Calu3 (cell line): ENCODE measurements around the gene GOLGA6C. TPM values are rescaled to one million over a fixed set of nuclear protein-coding genes. Genes with fewer than 3 reads are reported as not detected.

Source experiments
- BruUV-seq: library from RNA; stranded (reverse); fragments of 400-500 nt; replicated peaks from 2 replicates; lab custom pipeline; 2021; lab: Mats Ljungman, UMichigan
- CTCF ChIA-PET: fragments of 300-600 bp; sonication (Branson Sonifier 250); formaldehyde crosslinking; loops from one replicate; lab custom pipeline; 2022; ENCODE audit warnings: antibody characterized with exemption; lab: Charles Lee
- DNase-seq: peaks from one replicate; pipeline ENCODE4 v3.0.0; 2022
- H3K27ac Mint-ChIP-seq: one replicate; pipeline ENCODE4 v1.8.0; 2022; ENCODE audit warnings: mixed read lengths; ENCODE audit not compliant: unreplicated experiment
- H3K27me3 Mint-ChIP-seq: one replicate; pipeline ENCODE4 v1.8.0; 2022; ENCODE audit warnings: mixed read lengths; ENCODE audit not compliant: unreplicated experiment
- H3K36me3 Mint-ChIP-seq: one replicate; pipeline ENCODE4 v1.8.0; 2022; ENCODE audit warnings: mild to moderate bottlenecking, moderate library complexity, mixed read lengths; ENCODE audit not compliant: insufficient read depth, unreplicated experiment
- H3K4me1 Mint-ChIP-seq: one replicate; pipeline ENCODE4 v1.8.0; 2022; ENCODE audit warnings: mild to moderate bottlenecking, low read depth, mixed read lengths; ENCODE audit not compliant: unreplicated experiment
- H3K4me3 Mint-ChIP-seq: one replicate; pipeline ENCODE4 v1.8.0; 2022; ENCODE audit warnings: mild to moderate bottlenecking, low read depth, moderate library complexity, mixed read lengths; ENCODE audit not compliant: unreplicated experiment
- H3K9me3 Mint-ChIP-seq: one replicate; pipeline ENCODE4 v1.8.0; 2022; ENCODE audit warnings: low read depth, mixed read lengths; ENCODE audit not compliant: unreplicated experiment
- intact Hi-C: fragments of 100-400 bp; cut with micrococcal nuclease; formaldehyde crosslinking; loops from one replicate; pipeline ENCODE4 v1.10.0; 2022; ENCODE audit not compliant: unreplicated experiment
- total RNA-seq: library from RNA; stranded (reverse); gene quantifications from 2 replicates; pipeline ENCODE4 v1.2.3, GENCODE V29; 2022
- TF ChIP-seq, protein P1 (sequence below): fragments of 200-600 bp; IDR thresholded peaks from one replicate; pipeline ENCODE4 v1.8.0; 2022; ENCODE audit warnings: antibody characterized with exemption; ENCODE audit not compliant: unreplicated experiment

The GOLGA6C gene
- total RNA-seq, 1 experiment from 2014 or later: not detected

DNA sequence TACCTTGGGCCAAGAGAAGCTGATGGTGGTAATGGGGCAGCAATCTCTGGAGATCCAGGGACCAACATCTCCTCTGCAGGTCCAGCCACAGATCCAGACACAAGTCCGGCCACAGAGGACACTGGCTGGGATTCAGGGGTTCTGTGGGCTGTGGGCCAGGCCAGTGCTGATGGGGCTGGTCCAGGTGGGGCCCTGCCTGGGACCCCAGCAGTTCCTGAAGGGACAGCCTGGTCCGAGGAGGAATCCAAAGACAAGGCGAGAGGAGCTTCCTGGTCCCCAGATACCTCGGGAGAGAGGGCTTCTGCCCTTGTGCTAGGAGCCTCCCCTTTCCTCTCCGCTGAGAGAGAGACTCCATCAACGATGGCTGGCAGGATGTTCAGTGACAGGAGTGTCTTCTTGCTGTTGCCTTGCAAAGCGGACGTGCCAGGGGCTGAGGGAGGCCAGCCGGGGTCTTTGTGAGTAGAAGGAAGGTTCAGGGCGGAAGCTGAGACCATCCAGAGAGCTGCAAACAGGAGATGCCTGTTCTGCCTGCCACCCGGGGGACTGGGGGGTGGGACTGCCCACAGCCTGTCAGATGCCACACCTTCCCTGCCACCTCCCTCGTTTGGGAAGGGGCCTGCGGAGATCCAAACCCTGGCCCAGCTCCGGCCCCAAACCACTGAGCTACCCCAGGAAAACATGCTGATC lies 24.5 kb upstream of the GOLGA6C start:
- intact Hi-C loops: loop anchor here (10.0 kb wide), 1 partner anchor 71 kb away; no protein-coding TSS in a partner anchor
- H3K4me3 Mint-ChIP-seq: no peak overlapping the region
- CTCF ChIA-PET: no interaction called here
- TF ChIP-seq, protein P1, sequence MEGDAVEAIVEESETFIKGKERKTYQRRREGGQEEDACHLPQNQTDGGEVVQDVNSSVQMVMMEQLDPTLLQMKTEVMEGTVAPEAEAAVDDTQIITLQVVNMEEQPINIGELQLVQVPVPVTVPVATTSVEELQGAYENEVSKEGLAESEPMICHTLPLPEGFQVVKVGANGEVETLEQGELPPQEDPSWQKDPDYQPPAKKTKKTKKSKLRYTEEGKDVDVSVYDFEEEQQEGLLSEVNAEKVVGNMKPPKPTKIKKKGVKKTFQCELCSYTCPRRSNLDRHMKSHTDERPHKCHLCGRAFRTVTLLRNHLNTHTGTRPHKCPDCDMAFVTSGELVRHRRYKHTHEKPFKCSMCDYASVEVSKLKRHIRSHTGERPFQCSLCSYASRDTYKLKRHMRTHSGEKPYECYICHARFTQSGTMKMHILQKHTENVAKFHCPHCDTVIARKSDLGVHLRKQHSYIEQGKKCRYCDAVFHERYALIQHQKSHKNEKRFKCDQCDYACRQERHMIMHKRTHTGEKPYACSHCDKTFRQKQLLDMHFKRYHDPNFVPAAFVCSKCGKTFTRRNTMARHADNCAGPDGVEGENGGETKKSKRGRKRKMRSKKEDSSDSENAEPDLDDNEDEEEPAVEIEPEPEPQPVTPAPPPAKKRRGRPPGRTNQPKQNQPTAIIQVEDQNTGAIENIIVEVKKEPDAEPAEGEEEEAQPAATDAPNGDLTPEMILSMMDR: no peak
- H3K27ac Mint-ChIP-seq: no peak overlapping the region
- H3K27me3 Mint-ChIP-seq: peaks cover 67% of the 10 kb centered on the region
- H3K9me3 Mint-ChIP-seq: no peaks in the 10 kb centered on the region
- DNase-seq: no peak
- BruUV-seq: no TSS peak
- peaks cover 5% of the 10 kb centered on the region for H3K36me3 Mint-ChIP-seq
- no peaks in the 10 kb centered on the region for H3K4me1 Mint-ChIP-seq

DNA sequence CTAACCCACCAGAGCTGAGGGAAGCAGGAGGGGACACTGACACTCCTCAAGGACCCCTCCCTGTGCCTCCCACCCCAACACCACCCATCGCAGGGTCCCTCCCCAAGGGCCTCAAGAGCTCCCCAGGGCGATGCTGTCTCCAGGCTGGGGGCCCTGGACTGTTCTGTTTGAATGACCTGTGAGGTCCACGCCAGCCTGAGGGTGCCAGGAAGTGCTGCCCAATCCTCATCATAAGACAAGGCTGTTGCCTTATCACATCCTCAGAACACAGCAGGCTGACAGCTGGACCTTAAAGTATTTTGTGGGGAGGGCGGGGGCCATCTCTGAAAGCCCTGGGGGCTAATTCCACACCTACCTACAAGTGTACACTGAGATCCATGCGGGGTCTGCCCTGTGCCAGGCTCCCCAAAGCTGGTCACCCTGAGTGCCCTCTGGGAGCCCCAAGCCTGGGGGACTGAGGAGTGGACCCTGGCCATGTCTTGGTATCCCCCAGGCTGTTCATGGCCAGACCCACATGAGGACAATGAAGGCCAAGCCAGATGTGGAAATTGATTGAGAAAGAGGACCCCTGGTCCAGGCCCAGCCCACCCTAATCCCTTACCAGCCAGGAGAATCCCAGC lies 23.8 kb upstream of the GOLGA6C start:
- H3K4me1 Mint-ChIP-seq: no peaks in the 10 kb centered on the region
- intact Hi-C loops: loop anchor here (10.0 kb wide), 1 partner anchor 70 kb away; no protein-coding TSS in a partner anchor
- no peak overlapping the region for H3K27ac Mint-ChIP-seq
- no TSS peak for BruUV-seq
- CTCF ChIA-PET: no interaction called here
- no peaks in the 10 kb centered on the region for H3K9me3 Mint-ChIP-seq
- DNase-seq: no peak
- peaks cover 5% of the 10 kb centered on the region for H3K36me3 Mint-ChIP-seq
- TF ChIP-seq, protein P1: no peak
- H3K4me3 Mint-ChIP-seq: no peak overlapping the region
- H3K27me3 Mint-ChIP-seq: peaks cover 72% of the 10 kb centered on the region

DNA sequence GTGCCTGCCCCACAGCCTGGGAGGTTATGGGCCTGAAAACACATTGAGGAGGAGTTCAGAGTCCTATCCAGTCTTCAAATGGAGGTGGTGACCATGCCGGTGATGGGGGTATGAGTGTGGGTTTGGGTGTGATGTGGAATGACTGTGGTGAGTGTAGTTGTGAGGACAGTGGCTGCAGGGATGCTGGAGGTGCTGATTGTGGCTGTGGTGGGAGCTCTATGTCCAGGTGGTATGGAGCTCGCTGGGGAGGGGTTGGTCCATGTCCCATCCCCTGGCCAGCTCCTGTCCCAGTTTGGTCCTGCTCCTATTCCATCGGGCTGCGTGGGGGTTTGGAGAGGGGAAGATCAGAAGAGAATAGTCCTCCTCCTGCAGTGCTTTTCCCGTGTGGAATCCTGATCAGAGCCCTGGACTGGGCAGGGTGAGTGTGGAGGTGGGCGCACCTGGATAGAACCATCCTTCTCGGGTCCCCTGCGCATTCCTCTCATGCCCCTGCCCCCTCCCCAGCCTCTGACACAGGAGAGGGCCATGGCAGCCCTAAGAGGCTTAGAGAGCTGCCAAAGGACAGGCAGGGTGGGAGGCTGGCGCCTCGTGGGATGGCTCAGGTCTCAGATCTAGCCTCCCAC lies 23.0 kb upstream of the GOLGA6C start:
- Mint-ChIP-seq H3K4me1 (no peaks in the 10 kb centered on the region), H3K36me3 (peaks cover 5% of the 10 kb centered on the region), H3K9me3 (no peaks in the 10 kb centered on the region), H3K27ac (no peak overlapping the region), H3K27me3 (peaks cover 81% of the 10 kb centered on the region), H3K4me3 (no peak overlapping the region)
- intact Hi-C loops: loop anchor here (10.0 kb wide), 1 partner anchor 70 kb away; no protein-coding TSS in a partner anchor
- CTCF ChIA-PET: no interaction called here
- BruUV-seq: no TSS peak
- DNase-seq: no peak
- TF ChIP-seq, protein P1: no peak

DNA sequence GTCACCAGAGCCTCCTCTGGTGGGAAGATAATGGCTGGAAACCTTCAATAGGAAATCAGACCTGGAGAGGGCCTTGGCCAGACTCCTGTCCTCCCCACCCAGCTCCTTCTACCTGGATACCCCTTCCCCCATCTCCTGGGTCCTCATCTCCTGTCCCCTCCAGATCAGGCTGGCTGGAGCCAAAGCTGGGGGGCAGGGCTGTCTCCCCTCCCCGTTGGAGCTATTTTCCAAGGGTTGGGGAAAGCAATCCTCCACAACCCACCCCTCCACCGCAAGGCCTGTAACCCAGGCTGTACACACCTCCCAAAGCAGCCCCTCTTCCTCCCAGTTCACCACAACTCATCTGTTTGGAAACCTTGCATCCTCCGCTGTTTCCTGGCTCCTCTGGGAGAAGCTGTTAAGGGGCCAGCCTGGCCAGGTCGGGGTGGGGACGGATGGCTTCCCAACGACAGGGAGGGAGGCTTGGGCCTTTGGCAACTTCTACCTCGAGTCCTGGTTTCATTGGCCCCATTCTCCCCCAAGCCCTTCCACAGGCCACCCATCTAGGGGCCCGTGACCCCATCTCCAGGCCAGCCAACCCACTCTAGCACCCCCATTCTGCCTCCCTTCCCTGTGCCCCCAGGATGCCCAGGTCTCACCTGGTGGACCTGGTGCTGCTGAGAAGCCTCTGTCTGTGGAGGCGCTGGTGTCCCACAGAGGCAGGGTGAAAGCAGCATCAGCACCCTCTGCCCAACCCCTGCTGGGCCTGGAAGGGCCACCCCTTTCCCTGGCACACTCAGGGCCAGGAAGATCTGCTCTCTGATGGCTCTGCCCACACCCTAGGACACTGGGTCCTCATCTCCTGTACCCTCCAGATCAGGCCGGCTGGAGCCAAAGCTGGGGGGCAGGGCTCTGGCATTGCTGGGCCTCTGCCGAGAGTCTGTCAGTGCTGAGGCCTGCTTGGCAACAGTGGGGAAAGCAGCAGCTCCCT lies 22.1 kb upstream of the GOLGA6C start:
- H3K4me3 Mint-ChIP-seq: no peak overlapping the region
- peaks cover 5% of the 10 kb centered on the region for H3K36me3 Mint-ChIP-seq
- BruUV-seq: no TSS peak
- H3K27me3 Mint-ChIP-seq: peaks cover 87% of the 10 kb centered on the region
- TF ChIP-seq, protein P1: no peak
- no peaks in the 10 kb centered on the region for H3K4me1 Mint-ChIP-seq
- intact Hi-C loops: loop anchor here (10.0 kb wide), 1 partner anchor 69 kb away; no protein-coding TSS in a partner anchor
- no peaks in the 10 kb centered on the region for H3K9me3 Mint-ChIP-seq
- H3K27ac Mint-ChIP-seq: no peak overlapping the region
- no peak for DNase-seq
- CTCF ChIA-PET: no interaction called here
